Skeletal muscle tissue (tissue), 4 donors: ENCODE data around the gene DAB1. TPM values are rescaled to one million over a fixed set of nuclear protein-coding genes. Genes with fewer than 3 reads are reported as not detected.
"Not testable (repeated sequence)": the region's sequence is repeated elsewhere in the genome, so short reads cannot be mapped to it uniquely, and the experiment has no call there.

Experiments
- H3K27ac ChIP-seq: one replicate; pipeline ENCODE4 v1.7.0; 2013; ENCODE audit warnings: mild to moderate bottlenecking, low read depth, low read length, inconsistent platforms
- H3K27me3 ChIP-seq, 3 donors: one replicate each; pipeline ENCODE4 v1.7.0; 2013; ENCODE audit warnings: low read length in 3 of 3; ENCODE audit not compliant: control insufficient read depth in 3 of 3, insufficient read depth in 3 of 3
- H3K36me3 ChIP-seq, 3 donors: one replicate each; pipeline ENCODE4 v1.7.0; 2013; ENCODE audit warnings: low read length in 3 of 3; ENCODE audit not compliant: control insufficient read depth in 3 of 3, insufficient read depth in 3 of 3
- H3K4me1 ChIP-seq, 3 donors: one replicate each; pipeline ENCODE4 v1.7.0; 2013; ENCODE audit warnings: low read length in 3 of 3, mild to moderate bottlenecking in 3 of 3; ENCODE audit not compliant: control insufficient read depth in 3 of 3, insufficient read depth in 3 of 3
- H3K4me3 ChIP-seq, 3 donors: one replicate each; pipeline ENCODE4 v1.7.0; 2013; ENCODE audit warnings: low read length in 3 of 3
- H3K9ac ChIP-seq, 3 donors: one replicate each; pipeline ENCODE4 v1.7.0; 2013; ENCODE audit warnings: low read length in 3 of 3, mild to moderate bottlenecking in 3 of 3, moderate library complexity in 2 of 3, low read depth in 1 of 3
- H3K9me3 ChIP-seq, 3 donors: one replicate each; pipeline ENCODE4 v1.7.0; 2013; ENCODE audit warnings: low read length in 3 of 3; ENCODE audit not compliant: control insufficient read depth in 3 of 3
- total RNA-seq: library from RNA; depleted of rRNA; stranded (reverse); fragments of >200 nt; gene quantifications from one replicate; pipeline ENCODE4 v1.2.3, GENCODE V29; 2014
- donor health status: Osteomylitis.

DAB1 gene
- total RNA-seq, 1 donor from 2014 or later, result 1.6 TPM

DNA sequence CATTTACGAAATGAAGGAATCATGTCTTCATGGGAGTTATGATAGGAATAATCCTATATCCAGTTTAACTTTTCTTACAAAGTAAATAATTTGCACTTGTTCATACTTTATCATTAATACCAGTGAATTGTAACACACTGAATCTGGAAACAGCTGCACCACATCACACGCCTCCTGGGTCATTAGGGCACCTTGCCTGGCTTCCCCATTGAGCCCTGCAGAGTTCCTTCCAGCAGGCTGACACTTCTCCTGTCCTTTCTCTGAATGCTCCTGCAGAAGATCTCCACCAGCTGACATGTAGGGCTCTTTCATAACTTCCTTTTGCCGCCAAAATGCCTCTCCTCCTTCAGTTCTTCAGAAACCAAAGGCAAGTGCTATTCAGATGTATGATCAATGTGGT, 201.1 kb downstream of the DAB1 start:
- Histone ChIP-seq H3K27ac (no peak overlapping the region), H3K36me3 (no peaks in the 10 kb centered on the region), H3K9me3 (peaks cover 0 to 5% (median 0%) of the 10 kb centered on the region in 3 donors), H3K4me1 (no peaks in the 10 kb centered on the region), H3K4me3 (no peak overlapping the region), H3K27me3 (no peaks in the 10 kb centered on the region), H3K9ac (no peak overlapping the region)

DNA sequence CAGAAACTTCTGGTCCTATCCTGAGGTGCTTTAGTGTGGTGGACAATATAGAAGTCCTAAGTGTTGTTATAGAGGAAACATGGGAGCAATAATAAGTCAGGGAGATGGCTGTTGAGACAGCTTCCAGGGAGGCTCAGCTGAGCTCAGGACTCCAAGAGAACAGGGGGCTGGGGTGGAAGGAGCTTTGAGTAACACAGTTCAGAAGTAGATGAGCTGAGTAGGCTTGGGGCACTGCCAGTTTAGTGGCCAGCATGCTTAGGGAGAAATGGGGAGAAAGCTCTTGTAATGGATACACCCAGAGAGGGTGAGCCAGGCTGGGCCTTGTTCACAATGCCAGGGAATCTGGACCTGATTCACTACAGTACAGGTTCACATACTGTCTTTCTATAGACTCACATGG, 201.6 kb downstream of the DAB1 start:
- Histone ChIP-seq H3K27ac (no peak overlapping the region), H3K9me3 (peaks cover 0 to 5% (median 0%) of the 10 kb centered on the region in 3 donors), H3K4me1 (no peaks in the 10 kb centered on the region), H3K4me3 (no peak overlapping the region), H3K9ac (no peak overlapping the region), H3K36me3 (no peaks in the 10 kb centered on the region), H3K27me3 (no peaks in the 10 kb centered on the region)

DNA sequence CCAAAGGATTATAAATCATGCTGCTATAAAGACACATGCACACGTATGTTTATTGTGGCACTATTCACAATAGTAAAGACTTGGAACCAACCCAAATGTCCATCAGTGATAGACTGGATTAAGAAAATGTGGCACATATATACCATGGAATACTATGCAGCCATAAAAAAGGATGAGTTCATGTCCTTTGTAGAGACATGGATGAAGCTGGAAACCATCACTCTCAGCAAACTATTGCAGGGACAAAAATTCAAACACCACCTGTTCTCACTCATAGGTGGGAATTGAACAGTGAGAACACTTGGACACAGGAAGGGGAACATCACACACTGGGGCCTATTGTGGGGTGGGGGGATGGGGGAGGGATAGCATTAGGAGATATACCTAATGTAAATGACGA, 203.0 kb downstream of the DAB1 start:
- H3K27me3 ChIP-seq, H3K36me3 ChIP-seq, H3K9ac ChIP-seq, H3K4me3 ChIP-seq, H3K27ac ChIP-seq, H3K4me1 ChIP-seq, H3K9me3 ChIP-seq: not testable (repeated sequence)

DNA sequence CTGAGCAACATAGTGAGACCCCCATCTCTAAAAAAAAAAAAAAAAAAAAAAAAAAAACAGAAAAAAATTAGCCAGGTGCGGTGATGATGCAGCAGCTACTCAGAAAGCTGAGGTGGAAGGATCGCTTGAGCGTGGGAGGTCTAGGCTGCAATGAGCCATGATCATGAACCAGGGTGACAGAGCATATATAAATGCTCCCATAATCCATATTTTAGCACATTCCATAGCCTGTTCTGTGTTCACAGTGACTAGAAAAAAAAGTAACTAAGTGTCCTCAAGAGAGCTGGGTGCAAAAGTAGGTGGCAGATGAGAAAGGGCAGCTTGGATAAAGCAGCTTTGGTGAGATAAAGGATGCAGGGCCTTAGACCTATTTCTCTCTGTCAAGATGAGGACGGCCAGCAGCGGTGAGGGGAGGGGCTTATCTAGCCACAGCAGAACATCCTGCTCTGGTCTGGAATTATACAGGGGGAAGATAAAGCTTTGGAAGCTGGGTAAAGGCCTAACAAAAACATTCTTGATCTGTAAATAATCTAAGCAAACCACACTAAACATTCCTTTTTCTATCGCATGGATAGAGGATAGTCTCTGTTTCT, 205.3 kb downstream of the DAB1 start:
- H3K4me1 ChIP-seq, result no peaks in the 10 kb centered on the region
- peaks cover 0 to 5% (median 0%) of the 10 kb centered on the region in 3 donors for H3K9me3 ChIP-seq
- no peak overlapping the region for H3K9ac ChIP-seq
- H3K4me3 ChIP-seq, result no peak overlapping the region
- H3K27ac ChIP-seq, result no peak overlapping the region
- no peaks in the 10 kb centered on the region for H3K27me3 ChIP-seq
- H3K36me3 ChIP-seq, result no peaks in the 10 kb centered on the region

DNA sequence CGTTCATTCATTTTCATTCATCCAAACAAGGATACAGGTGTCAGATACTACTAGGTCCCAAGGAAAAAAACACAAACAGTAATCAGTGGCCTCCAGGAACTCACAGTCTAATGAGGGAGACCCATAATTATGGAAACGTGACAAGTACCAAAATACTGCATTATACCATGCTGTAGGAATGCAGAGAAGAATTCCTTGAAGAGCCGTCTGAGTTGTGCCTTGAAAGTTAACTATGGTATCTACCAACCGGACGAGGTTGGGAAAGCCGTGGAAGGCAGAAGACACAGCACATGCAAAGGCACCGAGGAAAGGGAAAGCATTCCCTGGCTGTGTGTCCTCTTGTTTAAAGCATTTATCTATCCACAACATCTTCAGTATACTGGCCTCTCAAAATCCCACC, 206.0 kb downstream of the DAB1 start:
- Histone ChIP-seq H3K9me3 (peaks cover 0 to 5% (median 0%) of the 10 kb centered on the region in 3 donors), H3K27me3 (no peaks in the 10 kb centered on the region), H3K9ac (no peak overlapping the region), H3K4me1 (no peaks in the 10 kb centered on the region), H3K36me3 (no peaks in the 10 kb centered on the region), H3K27ac (no peak overlapping the region), H3K4me3 (no peak overlapping the region)

DNA sequence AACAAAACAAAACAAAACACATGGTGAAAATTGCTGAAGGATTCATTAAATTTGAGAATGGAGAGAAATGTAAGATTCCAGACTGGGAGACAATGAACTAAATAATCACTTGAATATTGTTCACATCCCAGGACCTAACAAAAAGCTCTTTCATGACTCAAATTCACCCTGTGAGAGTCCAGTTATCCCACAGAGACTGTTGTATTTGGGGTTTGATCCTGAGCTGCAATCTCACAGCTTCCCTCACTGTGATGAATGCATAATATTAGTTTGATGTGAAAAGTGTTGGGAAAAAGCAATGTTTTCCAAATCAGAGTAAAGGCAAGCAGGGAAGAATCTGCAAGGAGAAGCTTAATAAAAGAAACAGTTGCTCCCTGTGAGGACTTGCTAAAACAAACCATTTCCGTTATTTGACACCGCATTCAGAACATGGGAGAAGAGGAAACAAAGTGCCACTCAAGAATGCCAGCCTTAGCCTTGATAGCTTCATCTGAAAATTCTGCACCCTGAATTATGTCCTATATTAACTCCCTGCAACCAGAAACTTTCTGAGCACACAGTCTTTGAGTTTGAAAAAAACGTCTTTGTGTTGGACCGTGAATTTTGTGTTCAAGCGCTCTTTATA, 208.8 kb downstream of the DAB1 start:
- no peaks in the 10 kb centered on the region for H3K27me3 ChIP-seq
- no peaks in the 10 kb centered on the region for H3K4me1 ChIP-seq
- no peak overlapping the region for H3K27ac ChIP-seq
- H3K36me3 ChIP-seq, result no peaks in the 10 kb centered on the region
- H3K9me3 ChIP-seq, result peaks cover 0 to 1% (median 0%) of the 10 kb centered on the region in 3 donors
- H3K9ac ChIP-seq, result no peak overlapping the region
- H3K4me3 ChIP-seq, result no peak overlapping the region

DNA sequence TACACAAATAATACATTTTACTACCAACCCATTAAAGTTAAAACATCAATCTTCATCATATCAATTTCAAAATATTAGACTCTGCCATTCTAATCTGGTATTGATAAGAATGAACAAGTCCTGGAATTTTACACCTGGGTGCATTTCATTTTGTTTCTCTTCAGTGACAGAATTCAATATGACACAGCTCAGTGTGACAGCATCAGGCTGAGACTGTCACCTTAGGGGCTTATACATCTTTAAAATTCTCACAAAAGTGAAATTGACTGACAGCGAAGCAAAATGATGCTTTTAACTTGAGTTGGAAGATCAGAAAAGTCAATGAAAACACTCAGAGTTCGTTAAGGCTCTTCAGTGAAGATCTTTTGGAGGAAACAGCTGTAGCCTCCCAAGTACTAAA, 213.0 kb downstream of the DAB1 start:
- no peaks in the 10 kb centered on the region for H3K9me3 ChIP-seq
- H3K36me3 ChIP-seq, result no peaks in the 10 kb centered on the region
- no peak overlapping the region for H3K27ac ChIP-seq
- no peak overlapping the region for H3K4me3 ChIP-seq
- H3K9ac ChIP-seq, result no peak overlapping the region
- H3K4me1 ChIP-seq, result no peaks in the 10 kb centered on the region
- no peaks in the 10 kb centered on the region for H3K27me3 ChIP-seq

DNA sequence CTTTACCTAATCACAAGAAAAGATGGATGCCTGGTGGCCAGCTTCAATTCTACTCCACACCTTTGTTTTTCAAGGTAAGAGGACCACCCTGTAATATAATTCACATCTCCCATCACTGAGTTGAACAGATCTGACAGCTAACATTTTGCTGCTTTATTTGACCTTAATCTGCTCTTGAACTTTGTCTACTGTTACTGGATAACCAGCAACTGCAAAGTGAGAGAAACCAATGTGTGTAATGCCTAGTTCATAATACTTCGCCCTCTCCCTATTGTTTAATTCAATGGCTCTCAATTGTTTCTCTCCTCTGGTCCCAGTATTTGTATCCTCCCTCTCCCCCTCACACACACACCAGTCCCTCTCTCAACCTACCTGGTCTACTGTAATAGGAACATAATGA, 214.4 kb downstream of the DAB1 start:
- Histone ChIP-seq H3K4me3 (no peak overlapping the region), H3K4me1 (no peaks in the 10 kb centered on the region), H3K9me3 (no peaks in the 10 kb centered on the region), H3K27ac (no peak overlapping the region), H3K9ac (no peak overlapping the region), H3K27me3 (no peaks in the 10 kb centered on the region), H3K36me3 (no peaks in the 10 kb centered on the region)

DNA sequence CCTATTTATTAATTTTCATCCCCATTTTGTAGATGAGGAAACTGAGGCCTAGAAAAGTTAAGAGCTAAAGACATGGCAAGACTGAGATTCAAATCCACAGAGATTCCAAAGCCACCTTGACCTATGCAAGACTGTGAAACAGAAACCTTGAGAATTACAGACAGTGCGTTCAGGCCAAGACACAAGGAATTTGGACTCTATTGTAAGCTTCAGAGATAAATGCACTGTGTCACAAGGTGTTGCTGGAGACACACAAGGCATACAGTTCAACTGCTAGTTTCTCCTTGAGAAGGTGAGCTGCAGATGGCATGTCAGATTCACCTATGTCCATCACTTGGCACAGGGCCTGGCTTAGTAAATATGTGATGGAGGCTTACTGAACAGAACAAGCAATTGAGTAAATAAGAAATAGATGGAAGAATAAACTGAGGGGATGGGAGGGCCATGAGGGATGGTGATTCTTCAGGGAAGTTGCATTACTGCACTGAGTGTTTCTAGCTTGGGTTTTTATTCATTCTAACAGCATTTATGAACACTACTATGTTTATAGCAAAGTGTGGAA, 215.0 kb downstream of the DAB1 start:
- Histone ChIP-seq H3K27ac (no peak overlapping the region), H3K4me1 (no peaks in the 10 kb centered on the region), H3K27me3 (no peaks in the 10 kb centered on the region), H3K9me3 (no peaks in the 10 kb centered on the region), H3K9ac (no peak overlapping the region), H3K4me3 (no peak overlapping the region), H3K36me3 (no peaks in the 10 kb centered on the region)

DNA sequence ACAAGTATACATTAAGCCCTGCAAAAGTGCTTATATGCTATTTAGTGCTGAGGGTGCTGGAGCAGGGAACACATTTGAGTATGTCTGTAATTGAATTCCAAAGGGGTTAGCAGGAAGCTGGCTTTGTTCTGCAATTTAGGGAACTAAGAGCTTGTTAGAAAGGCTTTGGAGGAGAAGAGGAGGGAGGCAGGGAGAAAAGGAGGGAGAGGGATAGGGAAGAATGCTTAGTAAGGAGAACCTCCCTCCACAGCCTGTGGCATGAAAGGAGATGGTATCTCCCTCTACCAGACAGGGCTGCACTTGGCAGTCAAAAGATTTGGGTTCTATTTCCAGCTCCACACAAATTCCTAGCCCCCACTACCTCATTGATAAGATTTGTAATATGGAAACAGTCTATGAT, 217.8 kb downstream of the DAB1 start:
- Histone ChIP-seq H3K4me3 (no peak overlapping the region), H3K9ac (no peak overlapping the region), H3K4me1 (no peaks in the 10 kb centered on the region), H3K27ac (no peak overlapping the region), H3K27me3 (no peaks in the 10 kb centered on the region), H3K9me3 (no peaks in the 10 kb centered on the region), H3K36me3 (no peaks in the 10 kb centered on the region)
